Stimulated activated naive CD8-positive, alpha-beta T cell treated with anti-CD3 and anti-CD28 coated beads, Interleukin-15, Interleukin-2, amounts not matched to agents 100 ng/mL and 50 ng/mL, for 24 hours (primary cell): ENCODE measurements around the gene SIX2.

Experiments used
- H3K27ac Mint-ChIP-seq: one replicate; pipeline ENCODE4 v1.8.0; 2021; ENCODE audit warnings: mild to moderate bottlenecking, mixed read lengths
- H3K27me3 Mint-ChIP-seq: one replicate; pipeline ENCODE4 v1.8.0; 2021; ENCODE audit warnings: mixed read lengths
- H3K36me3 Mint-ChIP-seq: one replicate; pipeline ENCODE4 v1.8.0; 2021; ENCODE audit warnings: low read depth, mixed read lengths
- H3K4me1 Mint-ChIP-seq: one replicate; pipeline ENCODE4 v1.8.0; 2021; ENCODE audit warnings: low read depth, mixed read lengths
- H3K4me3 Mint-ChIP-seq: one replicate; pipeline ENCODE4 v1.8.0; 2021; ENCODE audit warnings: mild to moderate bottlenecking, mixed read lengths
- H3K9me3 Mint-ChIP-seq: one replicate; pipeline ENCODE4 v1.8.0; 2021; ENCODE audit warnings: mixed read lengths

SIX2 gene

GRCh38 chr2:45031028-45031427 lies 21.8 kb upstream of the SIX2 start:
- Mint-ChIP-seq H3K36me3 (no peaks in the 10 kb centered on the region), H3K4me3 (no peak overlapping the region), H3K9me3 (no peaks in the 10 kb centered on the region), H3K27me3 (peaks cover 8% of the 10 kb centered on the region), H3K4me1 (no peaks in the 10 kb centered on the region), H3K27ac (no peak overlapping the region)

GRCh38 chr2:45030553-45030952 lies 21.3 kb upstream of the SIX2 start:
- H3K4me1 Mint-ChIP-seq, result no peaks in the 10 kb centered on the region
- no peaks in the 10 kb centered on the region for H3K36me3 Mint-ChIP-seq
- no peaks in the 10 kb centered on the region for H3K9me3 Mint-ChIP-seq
- H3K27ac Mint-ChIP-seq, result no peak overlapping the region
- no peak overlapping the region for H3K4me3 Mint-ChIP-seq
- H3K27me3 Mint-ChIP-seq, result peaks cover 8% of the 10 kb centered on the region

- H3K27me3 Mint-ChIP-seq, result peaks cover 8% of the 10 kb centered on the region
- H3K4me1 Mint-ChIP-seq, result no peaks in the 10 kb centered on the region
- H3K4me3 Mint-ChIP-seq, result no peak overlapping the region
- no peaks in the 10 kb centered on the region for H3K9me3 Mint-ChIP-seq
- no peak overlapping the region for H3K27ac Mint-ChIP-seq
- H3K36me3 Mint-ChIP-seq, result no peaks in the 10 kb centered on the region
Observed at GRCh38 chr2:45029215-45029614, 20.0 kb upstream of the SIX2 start.

GRCh38 chr2:45028276-45028675 lies 19.0 kb upstream of the SIX2 start:
- no peak overlapping the region for H3K4me3 Mint-ChIP-seq
- H3K27ac Mint-ChIP-seq, result no peak overlapping the region
- no peaks in the 10 kb centered on the region for H3K4me1 Mint-ChIP-seq
- H3K27me3 Mint-ChIP-seq, result peaks cover 8% of the 10 kb centered on the region
- no peaks in the 10 kb centered on the region for H3K36me3 Mint-ChIP-seq
- H3K9me3 Mint-ChIP-seq, result no peaks in the 10 kb centered on the region

- Mint-ChIP-seq H3K4me1 (no peaks in the 10 kb centered on the region), H3K27me3 (peaks cover 13% of the 10 kb centered on the region), H3K4me3 (no peak overlapping the region), H3K9me3 (no peaks in the 10 kb centered on the region), H3K27ac (no peak overlapping the region), H3K36me3 (no peaks in the 10 kb centered on the region)
Observed at GRCh38 chr2:45026924-45027450, 17.7 kb upstream of the SIX2 start.

- H3K4me3 Mint-ChIP-seq, result no peak overlapping the region
- no peaks in the 10 kb centered on the region for H3K9me3 Mint-ChIP-seq
- H3K36me3 Mint-ChIP-seq, result no peaks in the 10 kb centered on the region
- no peaks in the 10 kb centered on the region for H3K4me1 Mint-ChIP-seq
- no peak overlapping the region for H3K27ac Mint-ChIP-seq
- peaks cover 10% of the 10 kb centered on the region for H3K27me3 Mint-ChIP-seq
Observed at GRCh38 chr2:45024600-45025291, 15.5 kb upstream of the SIX2 start.

- H3K27me3 Mint-ChIP-seq, result peaks cover 9% of the 10 kb centered on the region
- no peak overlapping the region for H3K4me3 Mint-ChIP-seq
- H3K4me1 Mint-ChIP-seq, result no peaks in the 10 kb centered on the region
- no peak overlapping the region for H3K27ac Mint-ChIP-seq
- no peaks in the 10 kb centered on the region for H3K36me3 Mint-ChIP-seq
- H3K9me3 Mint-ChIP-seq, result no peaks in the 10 kb centered on the region
Observed at GRCh38 chr2:45024097-45024496, 14.8 kb upstream of the SIX2 start.

- Mint-ChIP-seq H3K4me1 (no peaks in the 10 kb centered on the region), H3K9me3 (no peaks in the 10 kb centered on the region), H3K4me3 (no peak overlapping the region), H3K27me3 (peaks cover 28% of the 10 kb centered on the region), H3K36me3 (no peaks in the 10 kb centered on the region), H3K27ac (no peak overlapping the region)
Observed at GRCh38 chr2:45020439-45020838, 11.2 kb upstream of the SIX2 start.

- Mint-ChIP-seq H3K9me3 (no peaks in the 10 kb centered on the region), H3K36me3 (no peaks in the 10 kb centered on the region), H3K27me3 (peaks cover 42% of the 10 kb centered on the region), H3K27ac (no peak overlapping the region), H3K4me3 (no peak overlapping the region), H3K4me1 (no peaks in the 10 kb centered on the region)
Observed at GRCh38 chr2:45018023-45018422, 8.8 kb upstream of the SIX2 start.

- Mint-ChIP-seq H3K27ac (no peak overlapping the region), H3K9me3 (no peaks in the 10 kb centered on the region), H3K36me3 (no peaks in the 10 kb centered on the region), H3K4me3 (peak overlapping the region; percentile 3), H3K4me1 (peaks cover 13% of the 10 kb centered on the region), H3K27me3 (peaks cover 67% of the 10 kb centered on the region)
Observed at GRCh38 chr2:45014831-45015230, 5.6 kb upstream of the SIX2 start.

- Mint-ChIP-seq H3K36me3 (no peaks in the 10 kb centered on the region), H3K4me1 (peaks cover 14% of the 10 kb centered on the region), H3K4me3 (peak overlapping the region; percentile 3), H3K9me3 (no peaks in the 10 kb centered on the region), H3K27ac (no peak overlapping the region), H3K27me3 (peaks cover 69% of the 10 kb centered on the region)
Observed at GRCh38 chr2:45014016-45014702, 4.9 kb upstream of the SIX2 start.

- Mint-ChIP-seq H3K4me1 (peaks cover 18% of the 10 kb centered on the region), H3K9me3 (no peaks in the 10 kb centered on the region), H3K36me3 (no peaks in the 10 kb centered on the region), H3K27me3 (peaks cover 66% of the 10 kb centered on the region), H3K27ac (no peak overlapping the region), H3K4me3 (no peak overlapping the region)
Observed at GRCh38 chr2:45013229-45014015, 4.2 kb upstream of the SIX2 start.

GRCh38 chr2:45012733-45013132 lies 3.5 kb upstream of the SIX2 start:
- peaks cover 23% of the 10 kb centered on the region for H3K4me1 Mint-ChIP-seq
- peaks cover 70% of the 10 kb centered on the region for H3K27me3 Mint-ChIP-seq

GRCh38 chr2:45011621-45012602 lies 2.7 kb upstream of the SIX2 start:
- H3K4me1 Mint-ChIP-seq, result peaks cover 25% of the 10 kb centered on the region

More at GRCh38 chr2:45012733-45013132, 3.5 kb upstream of the SIX2 start:
- Mint-ChIP-seq H3K9me3 (no peaks in the 10 kb centered on the region), H3K4me3 (no peak overlapping the region), H3K36me3 (no peaks in the 10 kb centered on the region), H3K27ac (no peak overlapping the region)

More at GRCh38 chr2:45011621-45012602, 2.7 kb upstream of the SIX2 start:
- Mint-ChIP-seq H3K36me3 (no peaks in the 10 kb centered on the region), H3K4me3 (no peak overlapping the region), H3K9me3 (no peaks in the 10 kb centered on the region), H3K27me3 (peaks cover 75% of the 10 kb centered on the region), H3K27ac (no peak overlapping the region)
